Bone marrow (tissue), 2 donors: ENCODE measurements around the gene PDE3B.
"Not testable (repeated sequence)": the region's sequence is repeated elsewhere in the genome, so short reads cannot be mapped to it uniquely, and the experiment has no call there.

Experiments
- DNase-seq, 2 donors: peaks; one replicate each; lab custom pipeline; 2025; lab: John Stamatoyannopoulos, UW

PDE3B gene

DNA sequence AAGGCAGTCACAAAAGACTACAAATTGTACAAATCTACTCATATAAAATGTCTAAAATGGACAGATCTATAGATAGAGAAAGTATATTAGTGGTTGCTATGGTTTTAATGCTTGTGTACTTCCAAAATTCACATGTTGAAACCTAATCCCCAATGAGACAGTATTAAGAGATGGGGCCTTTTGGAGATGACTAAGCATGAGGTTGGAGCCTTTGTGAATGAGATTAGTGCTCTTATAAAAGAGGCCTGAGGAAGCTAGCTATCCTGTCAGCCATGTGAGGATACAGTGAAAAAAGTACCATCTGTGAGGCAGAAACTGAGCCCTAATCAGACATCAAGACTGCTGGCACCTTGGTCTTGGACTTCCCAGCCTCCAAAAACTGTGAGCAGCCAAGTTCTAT is 165.9 kb downstream of the PDE3B start:
- DNase-seq = no peak

DNA sequence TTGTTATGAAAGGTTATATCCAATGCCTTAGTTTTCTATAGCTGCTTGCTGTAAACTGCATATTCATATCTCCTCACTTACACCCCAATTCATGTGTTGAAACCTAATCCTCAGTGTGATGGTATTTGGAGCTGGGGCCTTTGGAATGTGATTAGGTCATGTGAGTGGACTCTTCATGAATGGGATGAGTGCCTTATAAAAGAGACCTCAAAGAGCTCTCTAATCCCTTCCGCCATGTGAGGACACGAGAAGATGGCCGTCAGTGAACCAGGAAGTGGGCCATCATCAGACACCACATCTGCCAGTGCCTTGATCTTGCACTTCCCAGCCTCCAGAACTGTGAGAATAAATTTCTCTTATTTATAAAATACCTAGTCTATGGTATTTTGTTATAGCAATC is 169.2 kb downstream of the PDE3B start:
- DNase-seq = no peak

DNA sequence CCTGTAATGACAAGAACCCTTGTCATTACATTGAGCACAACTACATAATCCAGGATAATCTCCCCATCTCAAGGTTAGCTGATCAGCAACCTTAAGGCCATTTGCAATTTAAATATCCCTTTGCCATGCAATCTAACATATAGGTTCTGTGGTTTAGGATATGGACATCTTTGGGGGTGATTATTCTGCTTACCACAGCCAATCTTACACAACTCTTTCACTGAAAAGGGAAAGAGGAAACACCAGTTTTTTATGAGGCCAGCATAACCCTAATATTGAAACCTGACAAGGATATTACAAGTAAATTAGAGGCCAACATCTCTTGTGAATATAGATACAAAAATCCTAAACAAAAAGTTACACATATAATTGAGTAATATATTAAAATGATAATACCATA is 169.9 kb downstream of the PDE3B start:
- no peak for DNase-seq

DNA sequence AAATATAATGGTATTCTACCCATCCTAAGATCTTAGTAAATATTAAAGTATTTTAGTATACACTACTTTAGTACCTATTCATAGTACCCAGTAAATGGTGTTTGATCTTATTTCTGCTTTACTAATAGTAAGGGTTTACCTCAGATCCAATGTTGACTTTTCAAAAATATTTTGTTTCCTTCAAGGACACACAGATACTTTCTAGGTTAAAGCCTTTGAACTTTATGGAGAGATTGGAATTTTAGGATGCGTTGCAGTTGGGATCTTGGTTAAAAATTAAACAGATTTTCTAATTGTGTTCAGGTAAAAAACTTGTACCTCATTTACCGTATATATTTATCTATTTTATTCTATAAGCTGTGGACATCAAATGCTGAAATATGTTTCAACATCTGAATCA is 175.2 kb downstream of the PDE3B start:
- no peak for DNase-seq

DNA sequence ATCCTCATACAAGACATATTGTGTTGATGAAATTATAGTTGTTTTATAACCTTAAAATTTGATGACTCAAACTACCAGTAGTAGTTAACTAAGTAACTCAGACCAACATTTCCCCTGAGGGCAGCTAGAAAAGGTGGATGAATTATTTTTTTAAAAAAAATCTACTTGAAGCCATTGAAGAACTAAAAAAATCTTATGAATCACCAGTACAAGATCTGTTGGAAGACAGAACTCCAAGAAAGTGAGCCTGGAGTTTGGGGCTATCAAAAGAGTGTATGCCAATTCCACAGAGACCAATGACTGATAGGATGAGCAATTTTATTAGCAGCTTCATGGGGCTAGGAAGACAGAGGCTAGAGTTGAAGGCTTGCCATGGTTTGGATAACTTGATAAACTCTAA is 176.0 kb downstream of the PDE3B start:
- no peak for DNase-seq

DNA sequence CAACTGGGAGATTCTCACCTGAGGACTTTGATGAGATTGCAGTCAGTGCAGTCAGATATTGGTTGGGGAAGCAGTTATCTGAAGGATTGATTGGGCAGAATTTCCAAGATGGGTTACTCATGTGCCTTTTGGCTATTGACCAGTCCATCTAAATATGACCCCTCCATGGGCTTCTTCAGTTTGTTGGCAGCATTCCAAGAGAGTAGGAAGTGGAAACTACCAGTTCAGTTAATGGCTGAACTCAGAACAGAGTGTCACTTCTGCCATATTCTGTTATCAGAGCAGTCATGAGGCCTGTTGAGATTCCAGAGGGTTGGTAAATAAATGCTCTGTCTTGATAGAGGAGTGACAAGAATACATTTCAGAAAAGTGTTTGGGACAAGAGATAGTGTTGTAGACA is 177.4 kb downstream of the PDE3B start:
- no peak for DNase-seq

DNA sequence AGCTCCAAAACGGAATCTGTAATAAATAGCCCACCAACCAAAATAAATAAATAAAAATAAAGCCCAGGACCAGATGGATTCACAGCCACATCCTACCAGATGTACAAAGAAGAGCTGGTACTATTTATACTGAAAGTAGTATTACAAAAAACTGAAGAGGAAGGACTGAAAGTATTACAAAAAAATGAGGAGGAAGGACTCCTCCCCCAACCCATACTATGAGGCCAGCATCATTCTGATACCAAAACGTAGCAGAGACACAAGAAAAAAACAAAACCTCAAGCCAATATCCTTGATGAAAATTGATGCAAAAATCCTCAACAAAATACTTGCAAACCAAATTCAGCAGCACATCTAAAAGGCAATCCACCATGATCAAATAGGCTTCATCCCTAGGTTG is 183.0 kb downstream of the PDE3B start:
- DNase-seq = no peak

DNA sequence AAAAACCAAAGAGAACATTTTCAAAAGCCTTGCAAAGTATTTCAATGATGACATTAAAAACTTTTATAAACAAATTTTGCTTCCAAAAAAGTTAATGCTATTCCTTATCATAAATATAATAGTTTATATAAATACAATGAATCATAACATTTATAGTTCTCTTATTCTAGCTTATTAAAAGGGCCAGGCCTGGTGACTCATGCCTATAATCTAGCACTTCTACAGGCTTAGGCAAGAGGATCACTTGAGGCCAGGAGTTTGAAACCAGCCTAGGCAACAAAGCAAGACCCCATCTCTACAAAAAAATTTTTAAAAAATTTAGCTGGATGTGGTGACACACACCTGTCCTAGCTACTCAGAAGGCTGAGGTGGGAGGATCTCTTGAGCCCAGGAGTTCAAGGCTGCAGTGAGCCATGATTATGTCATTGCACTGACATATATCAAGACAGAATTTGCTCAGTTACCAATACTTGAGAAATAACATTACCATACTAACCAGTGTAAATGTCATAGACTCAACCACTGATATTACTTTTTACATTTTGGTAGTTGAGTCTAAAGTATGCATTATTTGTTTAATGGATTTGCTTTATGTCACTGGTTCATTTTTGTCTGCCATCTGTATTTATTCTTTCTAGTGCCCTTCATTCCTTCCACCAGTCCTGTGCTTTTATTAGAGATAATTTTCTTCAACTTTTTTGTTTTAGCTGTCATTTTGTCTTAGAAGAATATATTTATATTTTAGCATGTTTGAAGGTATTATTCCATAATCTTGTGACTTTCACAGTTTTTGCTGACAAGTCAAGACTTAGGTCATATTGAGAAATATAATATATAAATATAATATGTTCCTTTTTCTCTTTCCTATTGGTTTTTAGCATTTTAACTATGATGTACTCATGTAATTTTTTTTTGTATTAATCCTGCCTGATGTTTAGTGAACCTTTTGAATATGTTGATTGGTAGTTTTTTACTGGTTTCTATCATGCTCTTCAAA is 192.2 kb downstream of the PDE3B start:
- no peak for DNase-seq

DNA sequence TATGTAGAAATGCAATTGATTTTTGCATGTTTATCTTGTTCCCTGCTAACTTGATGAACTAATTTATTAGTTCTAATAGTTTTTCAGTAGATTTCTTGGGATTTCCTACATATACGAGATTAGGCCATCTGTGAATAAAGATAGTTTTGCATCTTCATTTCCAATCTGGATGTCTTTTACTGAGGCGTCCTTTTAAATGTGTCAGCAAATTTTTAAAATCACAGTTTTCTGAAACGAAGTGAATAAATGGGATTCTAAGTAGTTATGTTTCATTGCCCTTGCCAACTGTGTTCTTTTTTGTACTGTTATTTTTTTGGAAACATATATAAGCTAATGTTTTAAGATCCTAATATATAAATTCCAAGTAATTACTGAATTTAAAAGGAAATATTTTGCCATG is 198.4 kb downstream of the PDE3B start:
- DNase-seq = no peak

DNA sequence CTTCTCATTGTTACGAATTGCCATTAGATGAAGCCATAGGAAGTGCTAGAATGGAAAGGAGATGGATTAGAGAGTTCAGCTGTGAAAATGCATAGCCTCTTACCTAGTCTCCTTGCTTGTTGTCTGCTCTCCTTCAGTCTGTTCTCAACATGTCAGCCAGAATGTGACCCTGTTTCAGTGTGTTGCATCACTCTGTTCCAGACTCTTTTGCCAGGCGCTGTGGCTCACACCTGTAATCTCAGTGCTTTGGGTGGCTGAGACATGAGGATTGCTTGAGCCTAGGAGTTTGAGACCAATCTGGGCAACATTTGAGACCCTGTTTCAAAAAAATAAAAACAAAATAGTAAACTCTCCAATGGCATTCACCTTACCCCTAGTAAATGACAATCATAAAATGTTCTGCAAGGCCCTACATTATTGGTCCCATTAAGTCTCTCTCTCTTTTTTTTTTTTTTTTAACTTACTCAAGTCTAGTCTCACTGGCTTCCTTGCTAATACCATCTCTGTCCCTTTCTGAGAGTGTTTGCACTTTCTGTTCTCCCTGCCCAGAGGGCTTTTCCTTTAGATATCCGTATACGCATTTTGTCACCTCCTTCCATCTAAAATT is 209.1 kb downstream of the PDE3B start:
- DNase-seq = no peak

DNA sequence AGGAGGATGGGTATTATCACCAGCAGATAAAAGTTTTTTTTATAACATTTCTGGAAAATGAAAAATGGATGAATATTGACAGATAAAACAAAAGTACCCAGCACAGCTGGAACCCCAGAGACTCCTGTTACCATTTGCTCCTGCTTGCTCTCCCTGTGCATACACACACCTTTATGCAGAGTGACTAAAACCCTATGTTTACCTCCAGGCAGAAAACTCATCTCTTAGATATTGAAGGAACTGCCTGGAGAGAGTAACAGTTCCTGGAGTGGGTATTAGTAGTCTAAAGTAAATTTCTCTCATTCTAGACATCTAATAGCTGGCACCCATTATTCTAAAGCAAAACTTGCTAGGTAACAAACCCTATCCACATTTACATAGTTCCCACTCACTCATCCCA is 210.5 kb downstream of the PDE3B start:
- DNase-seq = no peak

DNA sequence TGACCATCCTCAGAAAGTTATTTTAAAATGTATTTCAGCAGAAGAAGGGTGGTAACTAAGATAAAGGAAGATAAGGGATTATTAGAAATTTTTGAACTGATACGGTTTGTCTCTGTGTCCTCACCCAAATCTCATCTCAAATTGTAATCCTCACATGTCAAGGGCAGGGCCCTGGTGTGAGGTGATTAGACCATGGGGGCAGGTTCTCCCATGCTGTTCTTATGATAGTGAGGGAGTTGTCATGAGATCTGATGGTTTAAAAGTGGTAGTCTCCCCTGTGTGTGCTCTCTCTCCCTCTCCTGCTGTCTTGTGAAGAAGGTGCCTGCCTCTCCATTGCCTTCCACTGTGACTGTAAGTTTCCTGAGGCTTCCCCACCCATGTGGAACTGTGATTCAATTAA is 212.3 kb downstream of the PDE3B start:
- no peak for DNase-seq

DNA sequence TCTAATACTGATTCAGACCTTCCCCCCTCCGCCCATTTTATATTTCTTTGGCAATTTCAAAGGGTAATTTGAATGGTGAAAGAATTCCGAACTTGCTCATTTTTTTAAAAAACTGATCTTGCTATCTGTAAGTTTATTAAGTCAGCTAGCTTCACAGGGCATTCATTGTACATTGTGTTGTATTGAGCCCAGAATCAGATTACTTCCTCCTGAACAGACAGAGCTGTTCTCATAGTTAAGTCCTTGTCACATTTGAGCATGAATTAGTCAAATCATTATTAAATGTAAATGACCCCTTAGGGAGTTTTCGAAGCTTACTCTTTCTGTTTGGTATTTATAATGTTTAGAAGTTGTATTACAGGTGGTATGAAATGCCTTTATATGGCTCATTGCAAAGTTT is 214.0 kb downstream of the PDE3B start:
- DNase-seq = no peak

DNA sequence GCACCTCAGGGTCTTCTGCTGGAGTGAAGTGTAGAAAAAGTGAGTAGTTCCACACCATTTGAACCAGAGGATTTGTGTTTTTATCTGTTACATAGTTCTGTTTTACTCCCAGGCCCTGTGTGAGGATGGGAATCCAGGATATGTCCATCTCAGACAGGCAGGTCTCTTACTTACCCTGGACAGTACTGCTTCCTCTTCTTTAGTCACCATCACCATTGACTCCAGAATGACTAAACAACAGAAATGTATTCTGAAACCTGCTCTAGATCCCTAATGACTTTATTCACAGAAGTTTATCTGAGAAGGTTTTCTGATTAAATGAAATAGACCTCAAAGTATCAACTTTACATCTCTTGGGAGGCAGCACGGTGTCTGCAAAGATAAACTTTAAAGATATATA is 214.8 kb downstream of the PDE3B start:
- no peak for DNase-seq

DNA sequence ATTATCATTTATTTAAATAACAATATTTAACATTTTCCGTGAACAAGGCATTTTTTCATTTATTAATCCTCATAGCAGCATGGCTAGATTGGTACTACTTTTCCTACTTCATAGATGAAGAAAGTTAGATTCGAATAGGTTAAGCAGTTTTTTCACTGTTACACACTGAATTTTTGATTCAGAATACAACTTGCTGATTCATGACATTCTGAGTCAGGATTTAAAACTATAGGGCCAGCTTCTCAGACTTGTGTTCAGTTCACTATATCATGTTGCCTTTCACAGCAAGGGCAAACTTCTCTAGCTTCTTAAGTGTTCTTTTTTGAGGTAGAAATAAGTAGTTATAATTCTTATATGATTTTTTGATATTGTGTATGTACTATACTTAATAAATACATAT is 216.9 kb downstream of the PDE3B start:
- DNase-seq = no peak

DNA sequence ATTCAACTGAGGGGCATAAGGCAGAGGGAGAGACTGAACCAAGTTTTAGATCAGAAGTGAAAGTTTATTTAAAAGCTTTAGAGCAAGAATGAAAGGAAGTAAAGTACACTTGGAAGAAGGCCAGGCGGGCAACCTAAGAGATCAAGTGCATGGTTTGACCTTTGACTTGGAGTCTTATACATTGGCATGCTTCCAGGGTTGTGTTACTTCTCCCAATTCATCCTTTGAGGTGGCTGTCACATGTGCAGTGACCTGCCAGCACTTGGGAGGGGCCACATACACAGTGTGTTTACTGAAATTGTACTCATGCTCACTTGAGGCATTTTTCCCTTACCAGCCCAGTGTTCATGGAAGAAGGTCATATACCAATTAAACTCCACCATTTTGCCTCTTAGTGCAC is 218.1 kb downstream of the PDE3B start:
- DNase-seq = no peak

DNA sequence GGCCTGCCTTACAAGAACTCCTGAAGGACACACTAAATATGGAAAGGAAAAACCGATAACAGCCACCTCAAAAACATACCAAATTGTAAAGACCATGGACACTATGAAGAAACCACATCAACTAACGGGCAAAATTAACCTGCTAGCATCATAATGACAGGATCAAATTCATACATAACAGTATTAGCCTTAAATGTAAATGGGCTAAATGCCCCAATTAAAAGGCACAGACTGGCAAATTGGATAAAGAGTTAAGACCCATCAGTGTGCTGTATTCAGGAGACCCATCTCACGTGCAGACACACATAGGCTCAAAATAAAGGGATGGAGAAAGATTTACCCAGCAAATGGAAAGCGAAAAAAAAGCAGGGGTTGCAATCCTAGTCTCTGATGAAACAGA is 220.2 kb downstream of the PDE3B start:
- not testable (repeated sequence) for DNase-seq

DNA sequence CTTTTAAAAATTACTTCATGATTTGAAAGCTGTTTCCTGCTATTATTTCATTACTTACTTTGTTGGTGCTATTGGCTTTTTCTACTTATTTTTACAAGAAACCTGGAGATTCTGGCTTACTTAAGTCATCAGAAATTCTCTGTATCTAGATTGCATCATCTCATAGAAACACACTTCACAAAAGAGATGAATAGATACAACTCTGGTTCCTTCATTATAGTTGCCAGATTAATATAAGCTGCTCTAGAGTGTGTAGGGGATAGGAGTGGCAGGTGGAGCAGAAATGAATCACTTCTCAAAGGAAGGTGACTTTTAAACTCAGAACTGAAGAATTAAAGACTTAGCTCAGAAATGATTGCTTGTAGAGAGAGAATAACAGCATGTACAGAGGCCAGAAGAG is 228.4 kb downstream of the PDE3B start:
- no peak for DNase-seq

DNA sequence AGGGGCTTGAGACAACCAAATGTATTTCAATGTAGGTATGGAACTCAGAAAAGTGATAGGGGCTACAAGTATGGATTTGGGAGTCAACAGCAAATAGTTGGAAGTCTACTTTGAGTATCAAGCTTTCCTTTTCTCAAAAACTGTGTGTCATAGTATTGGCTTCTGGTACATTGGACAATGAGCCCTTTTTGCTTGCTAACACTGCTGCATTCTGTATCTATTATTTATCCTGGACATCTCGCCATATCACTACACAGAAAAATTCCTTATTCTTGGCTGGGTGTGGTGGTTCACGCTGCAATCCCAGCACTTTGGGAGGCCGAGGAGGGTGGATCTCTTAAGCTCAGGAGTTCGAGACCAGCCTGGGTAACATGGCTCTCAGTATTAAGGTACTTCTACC is 230.0 kb downstream of the PDE3B start:
- no peak for DNase-seq

DNA sequence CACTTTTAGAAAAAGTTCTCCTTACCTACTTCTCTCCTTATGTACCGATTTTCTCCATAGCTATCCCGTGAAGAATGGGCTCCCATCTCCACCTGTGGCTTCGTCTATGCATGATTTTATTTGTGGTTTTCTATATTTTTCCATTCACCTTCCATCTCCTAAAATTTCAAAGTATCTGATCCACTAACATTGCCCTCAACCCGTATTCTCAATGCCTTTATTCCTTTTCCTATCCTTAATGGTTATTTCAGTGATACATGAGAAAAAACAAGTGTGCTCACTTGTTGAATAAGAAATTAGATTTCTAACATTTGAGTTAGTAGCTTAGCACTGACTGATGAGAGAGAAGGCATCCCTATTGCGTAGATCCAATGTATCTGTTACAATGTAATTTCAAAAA is 231.6 kb downstream of the PDE3B start:
- DNase-seq = no peak

DNA sequence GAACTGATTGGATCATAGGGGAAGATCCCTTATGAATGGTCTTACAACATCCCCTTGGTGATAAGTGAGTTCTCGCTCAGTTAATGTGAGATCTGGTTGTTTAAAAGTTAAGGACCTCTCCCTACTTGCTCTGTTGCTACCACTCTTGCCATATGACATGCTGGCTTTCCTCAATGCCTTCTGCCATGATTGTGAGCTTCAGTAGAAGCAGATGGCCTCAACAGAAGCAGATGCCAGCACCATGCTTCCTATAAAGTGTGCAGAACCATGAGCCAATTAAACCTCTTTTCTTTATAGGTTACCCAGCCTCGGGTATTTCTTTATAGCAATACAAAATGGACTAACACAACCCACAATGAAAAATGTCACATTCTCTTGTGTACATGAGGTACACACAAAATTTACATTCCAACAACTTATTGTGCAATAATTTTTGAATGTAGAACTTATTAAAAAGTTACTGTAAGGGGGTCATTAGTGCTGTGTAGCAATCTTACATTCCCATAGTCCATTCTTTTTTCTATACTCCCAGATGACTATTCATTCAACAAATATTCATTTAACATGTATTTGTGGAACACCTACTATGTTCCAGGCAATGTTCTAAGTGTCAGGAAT is 238.1 kb downstream of the PDE3B start:
- DNase-seq = no peak

DNA sequence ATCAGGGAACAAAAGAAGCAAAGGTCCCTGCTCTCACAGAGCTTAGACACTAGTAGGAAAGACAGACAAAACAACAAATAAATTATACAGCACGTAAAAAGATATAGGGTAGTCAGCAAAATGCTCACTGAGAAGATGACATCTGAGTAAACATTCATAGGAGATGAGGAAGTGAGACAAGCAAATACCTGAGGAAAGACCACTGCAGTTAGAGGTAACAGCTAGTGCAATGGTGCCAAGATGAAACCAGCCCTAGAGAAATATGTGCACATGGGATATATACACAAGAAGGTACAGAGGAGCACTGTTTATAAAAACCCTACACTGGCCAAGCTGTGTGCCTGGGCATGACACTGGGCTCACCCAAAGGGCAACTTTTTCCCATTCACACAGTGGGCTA is 238.6 kb downstream of the PDE3B start:
- no peak for DNase-seq

DNA sequence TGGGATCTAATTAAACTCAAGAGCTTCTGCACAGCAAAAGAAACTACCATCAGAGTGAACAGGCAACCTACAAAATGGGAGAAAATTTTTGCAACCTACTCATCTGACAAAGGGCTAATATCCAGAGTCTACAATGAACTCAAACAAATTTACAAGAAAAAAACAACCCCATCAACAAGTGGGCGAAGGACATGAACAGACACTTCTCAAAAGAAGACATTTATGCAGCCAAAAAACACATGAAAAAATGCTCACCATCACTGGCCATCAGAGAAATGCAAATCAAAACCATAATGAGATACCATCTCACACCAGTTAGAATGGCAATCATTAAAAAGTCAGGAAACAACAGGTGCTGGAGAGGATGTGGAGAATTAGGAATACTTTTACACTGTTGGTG is 240.1 kb downstream of the PDE3B start:
- DNase-seq = not testable (repeated sequence)
